Thymus (tissue), 11 donors: ENCODE data around the gene ISYNA1. TPM values are rescaled to one million over a fixed set of nuclear protein-coding genes. Genes with fewer than 3 reads are reported as not detected.

Experiments used
- DNase-seq, 9 donors: peaks; one replicate each; pipeline ENCODE4 v3.0.0-alpha.2; 2013; ENCODE audit warnings: low spot score in 9 of 9, low read depth in 6 of 9, missing footprints in 1 of 9
- H3K27ac ChIP-seq, 2 donors: one replicate each; pipeline ENCODE4 v1.5.1; 2013; ENCODE audit warnings: control low read depth in 1 of 2, low read depth in 1 of 2, low read length in 1 of 2, mild to moderate bottlenecking in 1 of 2, moderate library complexity in 1 of 2
- H3K27me3 ChIP-seq, 2 donors: one replicate each; pipeline ENCODE4 v1.5.1; 2013; ENCODE audit warnings: low read length in 1 of 2; ENCODE audit not compliant: control insufficient read depth in 2 of 2, insufficient read depth in 1 of 2
- H3K36me3 ChIP-seq, 2 donors: one replicate each; pipeline ENCODE4 v1.5.1; 2013; ENCODE audit warnings: low read length in 1 of 2, mild to moderate bottlenecking in 1 of 2, moderate library complexity in 1 of 2; ENCODE audit not compliant: control insufficient read depth in 2 of 2, insufficient read depth in 2 of 2
- H3K4me1 ChIP-seq, 2 donors: one replicate each; pipeline ENCODE4 v1.5.1; 2013; ENCODE audit warnings: low read length in 2 of 2; ENCODE audit not compliant: control insufficient read depth in 2 of 2, insufficient read depth in 2 of 2
- H3K4me3 ChIP-seq, 2 donors: one replicate each; pipeline ENCODE4 v1.5.1; 2013; ENCODE audit warnings: low read length in 2 of 2, control low read depth in 1 of 2, mild to moderate bottlenecking in 1 of 2
- H3K9me3 ChIP-seq, 2 donors: one replicate each; pipeline ENCODE4 v1.5.1; 2013; ENCODE audit warnings: low read length in 1 of 2, mild to moderate bottlenecking in 1 of 2; ENCODE audit not compliant: control insufficient read depth in 2 of 2, insufficient read depth in 1 of 2
- WGBS: extraction: QIAGEN DNeasy Blood & Tissue Kit; methylation state at CpG from one replicate; pipeline ENCODE4 v1.1.7; 2013; 5-methylcytosine and 5-hydroxymethylcytosine counted together
- polyA plus RNA-seq: library from polyadenylated mRNA; stranded (reverse); fragments of 200-250 nt; gene quantifications from one replicate; pipeline ENCODE4 v1.2.3, GENCODE V29; 2013
- total RNA-seq: library from RNA; stranded (reverse); fragments of 120-200 nt; gene quantifications from one replicate; pipeline ENCODE4 v1.2.4, GENCODE V29; 2013
- donor health status: healthy.

ISYNA1 gene
- total and polyA plus RNA-seq, 2 donors = 14.2 to 66.1 TPM

DNA sequence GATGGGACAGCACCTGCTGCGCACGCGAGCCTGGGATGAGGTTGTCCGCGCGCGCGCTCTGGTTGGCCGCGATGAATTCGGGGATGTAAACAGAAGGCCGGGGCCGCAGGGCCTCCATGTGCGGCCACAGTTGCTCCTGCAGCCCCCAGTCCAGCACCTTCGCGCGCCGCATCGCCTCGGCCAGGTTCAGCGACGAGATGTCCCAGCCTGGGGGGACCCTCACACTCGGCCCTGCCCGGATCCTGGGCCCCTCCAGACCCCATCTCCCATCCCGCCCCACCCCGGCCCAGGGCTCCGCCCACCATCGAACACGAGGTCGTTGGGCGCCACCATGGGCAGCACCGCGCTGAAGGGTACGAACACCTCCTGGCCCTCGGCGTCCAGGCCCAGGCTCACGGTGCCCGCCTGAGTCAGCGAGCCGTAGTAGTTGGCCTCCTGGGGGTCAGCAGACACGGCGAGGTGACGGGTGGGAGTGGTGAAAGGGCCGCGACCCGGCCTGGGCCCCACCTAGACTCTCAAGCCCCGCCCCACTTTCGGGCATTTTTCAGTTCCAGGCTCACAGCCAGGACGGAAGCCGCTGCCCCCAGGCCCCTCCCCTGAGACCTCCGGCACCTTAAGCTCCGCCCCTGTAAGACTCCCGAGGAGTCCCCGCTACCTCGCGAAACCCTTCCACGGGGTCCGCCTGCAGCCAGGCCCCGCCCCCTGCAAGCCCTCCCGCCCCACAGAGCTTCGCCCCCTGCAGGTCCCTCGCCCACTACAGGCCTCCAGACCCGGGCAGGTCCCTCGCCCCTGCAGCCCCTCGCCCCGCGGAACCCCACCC lies 1.1 kb downstream of the ISYNA1 start:
- 25% methylated on average over 67 of the region's 67 CpGs for WGBS
- Histone ChIP-seq H3K36me3 (peaks cover 0 to 16% of the 10 kb centered on the region in 2 donors), H3K4me3 (peak overlapping the region; percentile 49 to 59), H3K9me3 (peaks cover 0 to 8% of the 10 kb centered on the region in 2 donors), H3K4me1 (peaks cover 21 to 53% of the 10 kb centered on the region in 2 donors), H3K27ac (no peak overlapping the region), H3K27me3 (peaks cover 11 to 30% of the 10 kb centered on the region in 2 donors)
- peak in 7 of 9 donors; percentile 62 to 90 (median 80) for DNase-seq

DNA sequence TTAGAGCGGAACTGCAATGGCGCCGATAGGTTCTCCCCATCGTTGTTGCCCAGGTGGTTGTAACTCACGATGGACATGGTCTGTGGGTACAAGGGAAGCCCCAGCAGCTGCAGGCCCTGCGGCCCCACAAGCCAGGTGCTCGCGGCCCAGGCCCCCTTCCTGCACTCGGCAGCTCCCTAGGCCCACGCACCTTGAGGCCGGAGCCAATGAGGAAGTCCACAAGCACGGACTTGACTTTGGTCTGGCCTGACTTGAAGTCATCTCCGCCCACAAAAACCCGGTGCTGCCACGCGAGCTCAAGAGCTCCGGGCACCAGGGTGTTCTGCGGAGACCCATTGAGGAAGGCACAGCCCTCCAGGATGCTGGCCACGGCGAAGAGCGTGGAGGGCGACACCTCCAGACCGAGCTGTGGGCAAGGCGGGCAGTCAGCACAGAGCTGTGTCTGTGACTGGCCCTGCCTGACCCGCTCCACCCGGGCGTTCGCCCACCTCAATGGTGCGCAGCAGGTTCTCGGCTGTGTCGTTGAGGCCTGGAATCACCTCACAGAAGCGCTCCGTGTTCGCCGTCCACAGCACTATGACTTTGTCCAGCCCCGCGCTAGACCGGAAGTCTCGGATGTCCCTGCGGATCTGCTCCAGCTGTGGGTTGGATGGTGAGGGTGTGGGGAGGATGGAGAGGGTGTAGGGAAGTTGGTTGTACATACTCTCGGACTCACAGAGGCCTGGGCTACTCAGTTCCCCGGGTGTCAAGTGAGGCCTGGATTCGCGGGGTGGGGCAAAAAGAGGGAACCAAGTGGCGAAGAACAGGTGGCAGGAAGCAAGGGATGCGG lies 1.9 kb downstream of the ISYNA1 start:
- peaks cover 11 to 30% of the 10 kb centered on the region in 2 donors for H3K27me3 ChIP-seq
- peak overlapping the region; percentile 49 to 59 for H3K4me3 ChIP-seq
- peaks cover 5 to 20% of the 10 kb centered on the region in 2 donors for H3K36me3 ChIP-seq
- H3K27ac ChIP-seq = no peak overlapping the region
- peaks cover 0 to 8% of the 10 kb centered on the region in 2 donors for H3K9me3 ChIP-seq
- DNase-seq = no peak
- H3K4me1 ChIP-seq = peaks cover 21 to 56% of the 10 kb centered on the region in 2 donors
- 90% methylated on average over 46 of the region's 46 CpGs for WGBS

DNA sequence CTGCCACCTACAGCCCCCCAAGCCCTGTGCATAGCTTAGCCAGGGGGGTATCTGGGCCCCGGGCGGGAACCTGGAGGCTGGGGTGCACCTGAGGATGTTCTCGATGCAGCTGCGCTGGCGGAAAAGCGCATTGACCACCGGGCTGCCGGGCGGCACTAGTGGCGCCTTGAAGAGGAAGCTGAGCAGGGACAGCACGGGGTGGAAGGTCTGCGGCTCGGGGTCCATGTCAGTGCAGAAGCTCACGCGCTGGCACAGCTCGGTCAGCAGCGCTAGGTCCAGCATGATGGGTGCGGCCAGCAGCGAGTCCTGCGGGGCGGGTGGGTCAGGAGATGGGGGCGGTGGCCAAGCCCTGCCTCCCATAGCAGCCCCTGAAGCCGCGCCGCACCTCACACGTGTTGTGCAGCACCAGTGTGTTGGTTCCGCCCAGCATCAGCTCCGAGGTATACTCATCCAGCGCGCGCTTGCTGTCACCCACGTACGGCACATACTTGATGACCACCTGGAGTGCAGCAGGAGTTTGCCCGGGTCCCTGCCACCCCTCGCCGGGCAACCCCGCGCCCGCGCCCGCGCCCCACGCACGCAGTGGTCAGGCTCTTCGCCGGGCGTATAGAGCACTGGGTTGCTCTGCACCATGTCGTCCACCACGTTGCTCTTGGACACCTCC lies 2.6 kb downstream of the ISYNA1 start:
- peaks cover 5 to 23% of the 10 kb centered on the region in 2 donors for H3K36me3 ChIP-seq
- WGBS = 98% methylated on average over 49 of the region's 49 CpGs
- peaks cover 21 to 57% of the 10 kb centered on the region in 2 donors for H3K4me1 ChIP-seq
- H3K27ac ChIP-seq = no peak overlapping the region
- DNase-seq = no peak
- H3K27me3 ChIP-seq = peaks cover 11 to 30% of the 10 kb centered on the region in 2 donors
- no peak overlapping the region for H3K4me3 ChIP-seq
- peaks cover 0 to 8% of the 10 kb centered on the region in 2 donors for H3K9me3 ChIP-seq

DNA sequence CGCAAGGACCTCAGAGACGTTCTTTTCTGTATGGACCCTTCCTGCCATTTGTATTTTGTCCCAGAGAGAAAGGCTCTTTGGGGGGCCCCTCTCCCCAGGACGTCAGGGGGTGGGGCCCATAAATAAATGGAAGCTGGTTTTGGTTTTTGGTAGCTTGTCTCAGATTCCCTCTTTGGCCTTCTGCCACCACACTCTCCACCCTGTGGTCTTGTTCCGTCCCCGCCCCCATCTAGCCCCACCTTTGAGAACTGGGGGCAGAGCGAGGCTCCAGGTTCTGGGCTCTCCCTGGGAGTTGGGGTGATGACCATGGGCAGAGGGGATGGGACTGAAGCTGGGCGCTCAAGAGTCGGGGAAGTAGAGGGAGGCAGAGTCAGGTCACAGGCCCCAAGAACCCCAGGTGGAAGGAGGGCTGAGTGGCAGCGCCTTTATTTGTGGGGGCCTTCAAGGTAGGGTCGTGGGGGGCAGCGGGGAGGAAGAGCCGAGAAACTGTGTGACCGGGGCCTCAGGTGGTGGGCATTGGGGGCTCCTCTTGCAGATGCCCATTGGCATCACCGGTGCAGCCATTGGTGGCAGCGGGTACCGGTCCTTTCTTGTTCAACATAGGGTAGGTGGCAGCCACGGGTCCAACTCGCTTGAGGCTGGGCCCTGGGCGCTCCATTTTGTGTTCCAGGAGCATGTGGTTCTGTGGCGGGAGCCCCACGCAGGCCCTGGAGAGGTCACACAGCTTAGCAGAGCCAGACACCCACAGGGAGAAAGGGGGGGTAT lies 3.3 kb downstream of the ISYNA1 start:
- no peak overlapping the region for H3K27ac ChIP-seq
- peaks cover 25 to 62% of the 10 kb centered on the region in 2 donors for H3K4me1 ChIP-seq
- H3K36me3 ChIP-seq = peaks cover 5 to 23% of the 10 kb centered on the region in 2 donors
- DNase-seq = no peak
- peaks cover 11 to 30% of the 10 kb centered on the region in 2 donors for H3K27me3 ChIP-seq
- H3K9me3 ChIP-seq = peaks cover 0 to 8% of the 10 kb centered on the region in 2 donors
- no peak overlapping the region for H3K4me3 ChIP-seq
- WGBS = 95% methylated on average over 21 of the region's 21 CpGs

DNA sequence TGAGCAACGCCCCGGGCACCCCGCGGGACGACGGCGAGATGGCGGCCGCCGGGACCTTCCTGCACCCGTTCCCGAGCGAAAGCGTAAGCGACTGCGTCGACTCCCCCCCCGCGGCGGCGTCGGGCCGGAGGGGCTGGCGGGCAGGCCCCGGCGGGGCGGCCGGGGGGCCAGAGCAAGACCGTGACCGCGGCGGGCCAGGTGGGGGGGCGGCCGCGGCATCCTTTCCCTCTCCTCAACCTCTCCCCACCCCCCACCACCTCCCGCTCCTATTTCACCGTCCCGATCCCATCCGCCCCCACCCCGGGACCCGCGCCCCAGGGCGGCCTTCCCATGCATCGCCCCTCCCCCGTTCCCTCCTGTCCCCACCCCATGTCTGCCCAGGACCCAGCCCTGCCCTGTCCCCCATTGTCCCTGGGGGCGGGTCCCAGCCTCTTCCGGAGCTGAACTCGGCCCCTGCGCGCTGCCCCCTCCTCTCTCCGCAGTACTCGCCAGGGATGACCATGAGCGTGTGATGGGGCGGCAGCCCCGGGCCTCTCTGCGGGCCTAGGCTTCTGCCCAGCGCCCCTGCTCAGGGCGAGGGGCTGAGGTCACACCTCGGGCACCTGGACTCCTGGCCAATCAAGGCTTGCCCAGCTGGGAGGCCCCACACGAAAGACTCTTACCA lies 4.1 kb downstream of the ISYNA1 start:
- WGBS = 36% methylated on average over 60 of the region's 60 CpGs
- Histone ChIP-seq H3K27me3 (peaks cover 11 to 25% of the 10 kb centered on the region in 2 donors), H3K9me3 (peaks cover 0 to 8% of the 10 kb centered on the region in 2 donors), H3K27ac (no peak overlapping the region), H3K36me3 (peaks cover 5 to 23% of the 10 kb centered on the region in 2 donors), H3K4me3 (peak overlapping the region in 1 of 2 donors; percentile 48), H3K4me1 (peaks cover 30 to 61% of the 10 kb centered on the region in 2 donors)
- DNase-seq = no peak

DNA sequence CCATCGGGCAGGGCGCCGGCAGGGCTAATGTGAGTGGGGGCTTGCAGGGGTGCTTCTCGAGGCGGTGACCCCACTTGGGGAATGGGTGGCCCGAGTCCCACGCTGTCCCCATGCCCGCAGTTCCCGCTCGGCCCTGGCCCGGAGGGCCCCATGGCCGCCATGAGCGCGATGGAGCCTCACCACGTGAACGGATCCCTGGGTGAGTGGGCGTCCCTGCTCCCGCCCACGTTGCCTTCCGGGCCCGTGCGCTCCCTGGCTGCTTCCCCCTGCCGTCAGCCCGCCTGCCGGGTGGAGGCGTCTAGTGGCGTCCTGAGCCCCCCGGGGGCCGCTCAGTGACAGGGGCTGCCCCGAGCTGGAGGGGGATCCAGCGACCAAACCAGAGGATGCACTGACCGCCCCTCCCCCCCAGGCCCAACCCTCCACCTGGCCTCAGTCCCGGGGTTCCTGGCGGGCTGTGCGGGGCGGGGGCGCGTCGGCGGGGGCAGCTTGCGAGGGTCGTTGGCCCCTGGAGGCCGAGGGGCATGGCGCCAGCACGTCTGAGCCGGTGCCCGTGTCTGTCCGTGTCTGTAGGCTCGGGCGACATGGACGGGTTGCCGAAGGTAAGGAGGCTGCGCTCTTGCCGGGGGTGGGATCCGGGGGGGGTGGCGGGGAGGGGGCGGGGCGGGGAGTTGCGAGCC lies 4.8 kb downstream of the ISYNA1 start:
- Histone ChIP-seq H3K27me3 (peaks cover 9 to 18% of the 10 kb centered on the region in 2 donors), H3K36me3 (peaks cover 5 to 23% of the 10 kb centered on the region in 2 donors), H3K4me3 (peak overlapping the region in 1 of 2 donors; percentile 48), H3K27ac (peak overlapping the region in 1 of 2 donors; percentile 42), H3K4me1 (peaks cover 33 to 63% of the 10 kb centered on the region in 2 donors), H3K9me3 (peaks cover 0 to 8% of the 10 kb centered on the region in 2 donors)
- 10% methylated on average over 56 of the region's 59 CpGs for WGBS
- no peak for DNase-seq

DNA sequence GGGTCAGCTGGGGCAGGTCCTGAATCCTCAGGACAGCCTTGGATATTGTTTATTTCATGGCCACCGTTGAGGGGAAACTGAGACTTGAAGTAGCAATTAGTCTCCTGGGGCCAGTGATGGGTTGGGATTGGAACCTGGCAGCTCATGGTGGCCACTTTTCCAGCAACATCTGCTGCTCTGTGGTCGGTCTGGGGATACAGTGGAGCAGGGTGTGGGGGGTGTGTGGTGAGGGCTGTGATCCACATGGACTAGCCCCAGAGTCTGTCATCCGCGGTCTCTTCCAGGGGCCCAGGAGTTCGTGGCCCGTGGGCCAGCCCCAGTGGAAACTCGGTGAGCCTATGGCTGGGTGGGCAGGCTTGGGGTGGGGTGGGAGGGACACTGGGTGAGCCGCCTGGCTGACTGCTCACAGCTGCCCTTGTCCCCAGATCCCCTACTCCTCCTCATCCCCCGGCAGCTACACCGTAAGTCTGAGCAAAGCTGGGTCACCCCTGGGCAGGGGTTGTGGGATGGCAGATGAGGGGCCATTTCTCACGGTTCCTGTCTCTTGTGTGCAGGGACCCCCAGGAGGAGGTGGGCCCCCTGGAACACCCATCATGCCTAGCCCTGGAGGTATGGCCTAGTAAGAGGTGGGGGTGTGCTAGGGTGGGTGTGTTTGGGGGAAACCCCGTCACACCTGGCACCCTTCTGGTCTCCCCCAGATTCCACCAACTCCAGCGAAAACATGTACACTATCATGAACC lies 5.5 kb downstream of the ISYNA1 start:
- Histone ChIP-seq H3K4me1 (peaks cover 30 to 62% of the 10 kb centered on the region in 2 donors), H3K36me3 (peaks cover 5 to 23% of the 10 kb centered on the region in 2 donors), H3K4me3 (no peak overlapping the region), H3K9me3 (peaks cover 0 to 8% of the 10 kb centered on the region in 2 donors), H3K27ac (no peak overlapping the region), H3K27me3 (peaks cover 3 to 12% of the 10 kb centered on the region in 2 donors)
- 79% methylated on average over 13 of the region's 13 CpGs for WGBS
- DNase-seq = no peak
